HG03469 (cell line): ENCODE results near the gene FAM193B.
"Not testable (repeated sequence)": the region's sequence is repeated elsewhere in the genome, so short reads cannot be mapped to it uniquely, and the experiment has no call there.

Source experiments
- ATAC-seq: cut with Tn5 transposase; IDR thresholded peaks from one replicate; pipeline ENCODE4 v1.9.1; 2021; ENCODE audit warnings: mild to moderate bottlenecking, moderate library complexity, moderate number of reproducible peaks; ENCODE audit not compliant: unreplicated experiment

Gene FAM193B

DNA sequence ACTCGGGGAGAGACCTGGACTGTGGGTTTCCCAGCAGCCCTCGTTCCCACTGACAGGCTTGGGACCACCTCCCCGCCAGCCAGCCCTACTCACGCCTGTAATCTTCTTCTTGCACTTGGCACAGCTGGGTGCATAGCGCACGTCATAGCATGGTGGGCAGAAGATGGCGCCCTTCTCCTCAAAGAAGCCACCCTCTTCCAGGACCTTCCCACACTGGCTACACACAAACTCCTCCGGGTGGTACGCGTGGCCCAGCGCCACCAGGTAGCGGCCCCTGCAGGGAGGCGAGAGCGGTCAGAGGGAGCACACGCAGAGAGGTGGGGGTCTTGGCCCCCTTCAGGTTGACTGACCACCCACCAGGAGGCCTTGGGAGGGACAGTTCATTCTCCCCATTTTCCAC is 66.4 kb downstream of the FAM193B start:
- no peak for ATAC-seq

- no peak for ATAC-seq
These were observed 67.2 kb downstream of the FAM193B start for GRCh38 chr5:177487144-177487543.

- no peak for ATAC-seq
These were observed 68.1 kb downstream of the FAM193B start for GRCh38 chr5:177486256-177486655.

DNA sequence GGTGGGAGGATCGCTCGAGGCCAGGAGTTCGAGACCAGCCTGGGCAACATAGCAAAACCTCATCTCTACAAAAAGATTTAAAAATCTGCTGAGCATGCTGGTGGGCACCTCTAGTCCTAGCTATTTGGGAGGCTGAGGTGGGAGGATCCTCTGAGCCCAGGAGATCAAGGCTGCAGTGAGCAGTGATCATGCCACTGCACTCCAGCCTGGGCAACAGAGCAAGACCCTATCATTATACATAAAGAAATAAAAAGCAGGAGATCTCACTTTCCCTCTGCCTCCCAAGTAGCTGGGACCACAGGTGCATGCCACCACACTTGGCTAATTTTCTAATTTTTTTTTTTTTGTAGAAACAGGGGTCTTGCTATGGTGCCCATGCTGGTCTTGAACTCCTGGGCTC is 68.6 kb downstream of the FAM193B start:
- not testable (repeated sequence) for ATAC-seq

- ATAC-seq: no peak
These were observed 69.3 kb downstream of the FAM193B start for GRCh38 chr5:177484902-177485549.

DNA sequence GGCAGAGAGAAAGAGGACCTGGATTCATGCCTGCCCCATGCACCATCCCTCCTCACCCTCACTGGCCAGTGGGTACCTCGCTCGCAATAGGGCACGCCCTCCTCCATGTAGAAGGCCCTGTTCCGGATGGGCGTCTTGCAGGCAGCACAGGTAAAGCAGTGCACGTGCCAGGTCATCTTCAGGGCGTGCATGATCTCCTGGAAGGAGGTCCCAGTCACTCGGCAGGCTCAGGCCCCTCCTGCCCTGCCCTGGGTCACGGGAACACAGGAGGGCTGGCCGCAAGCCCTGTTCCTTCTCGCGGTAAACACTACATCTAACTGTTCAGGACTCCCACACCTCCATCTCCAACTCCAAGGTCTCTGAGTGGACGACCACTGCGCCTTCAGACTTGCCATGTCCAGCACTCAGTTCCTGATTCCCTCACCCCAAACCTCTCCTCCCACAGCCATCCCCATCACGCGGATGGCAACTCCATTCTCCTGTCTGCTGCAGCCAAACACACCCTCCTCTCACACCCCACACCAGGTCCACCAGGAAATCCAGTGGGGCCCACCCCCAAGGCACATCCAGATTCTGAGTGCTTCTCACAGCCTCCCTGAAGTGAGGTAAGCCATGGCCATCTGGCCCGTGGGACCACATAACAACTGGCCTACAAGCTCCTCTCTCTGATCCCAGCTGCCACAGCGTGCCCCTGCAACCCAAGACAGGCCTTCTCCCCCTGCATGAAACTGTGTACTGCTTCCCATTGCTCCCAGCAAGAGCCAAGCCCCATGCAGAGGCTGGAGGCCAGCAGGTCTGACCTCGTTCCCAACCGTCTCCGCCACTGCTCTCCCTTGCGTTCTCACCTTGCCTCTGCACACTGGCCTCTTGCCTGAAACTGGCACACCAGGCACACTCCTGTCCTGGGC is 70.1 kb downstream of the FAM193B start:
- no peak for ATAC-seq

DNA sequence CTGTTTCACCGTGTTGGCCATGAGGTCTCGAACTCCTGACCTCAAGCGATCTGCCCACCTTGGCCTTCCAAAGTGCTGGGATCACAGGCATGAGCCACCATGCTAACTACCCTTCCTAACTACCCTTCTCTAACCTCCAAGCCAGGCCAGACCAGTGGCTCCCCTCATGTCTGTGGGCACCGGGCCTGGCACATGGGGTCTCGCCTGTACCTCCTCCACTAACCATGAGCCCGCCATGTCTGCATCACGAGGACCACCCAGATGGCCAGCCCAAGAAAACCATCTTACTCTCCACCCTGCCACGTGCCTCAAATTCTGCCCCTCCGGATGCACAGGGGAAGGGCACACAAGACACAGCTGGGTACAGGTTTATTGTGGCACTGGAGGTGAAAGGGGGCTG is 71.3 kb downstream of the FAM193B start:
- ATAC-seq: no peak

- no peak for ATAC-seq
These were observed 72.0 kb downstream of the FAM193B start for GRCh38 chr5:177482359-177482795.

- no peak for ATAC-seq
These were observed 74.6 kb downstream of the FAM193B start for GRCh38 chr5:177479774-177480173.

- ATAC-seq: no peak
These were observed 75.4 kb downstream of the FAM193B start for GRCh38 chr5:177478711-177479646.

DNA sequence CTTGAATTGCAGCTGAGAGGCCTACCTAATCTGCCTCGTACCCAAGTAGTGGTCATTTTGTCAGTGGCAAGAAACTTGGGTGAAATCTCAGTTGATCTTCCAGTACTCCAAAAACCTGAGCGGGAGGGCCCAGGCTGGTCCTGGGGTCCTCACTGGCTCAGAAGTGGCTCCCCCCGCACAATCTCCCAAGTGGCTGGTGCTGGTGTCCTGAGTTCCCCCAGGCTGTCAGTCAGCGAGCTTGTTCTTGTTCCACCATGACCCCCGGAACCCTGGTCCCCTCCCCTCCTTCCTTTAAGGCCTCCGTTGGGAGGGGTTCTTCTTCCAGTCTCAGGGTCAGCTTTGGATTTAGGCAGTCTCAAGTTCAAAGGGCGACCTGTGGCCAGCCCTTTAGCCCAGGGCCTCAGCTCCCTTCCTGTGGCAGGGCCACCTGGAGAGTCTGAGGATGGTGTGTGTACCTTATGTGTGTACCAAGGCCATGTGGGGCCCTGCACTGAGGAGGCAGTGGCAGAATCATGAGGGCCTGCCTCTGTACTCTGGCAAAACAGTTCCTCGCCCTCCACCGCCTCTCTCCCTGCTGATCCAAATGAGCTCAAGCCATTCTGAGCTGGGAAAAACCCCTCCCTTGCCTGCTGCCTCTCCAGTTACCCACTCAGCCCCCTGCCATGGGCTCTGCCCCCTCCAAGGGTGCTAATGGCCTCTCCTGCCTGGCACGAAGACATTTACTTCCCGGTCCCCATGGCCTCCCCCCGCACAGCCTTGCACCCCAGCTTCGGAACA is 76.5 kb downstream of the FAM193B start:
- ATAC-seq: no peak

DNA sequence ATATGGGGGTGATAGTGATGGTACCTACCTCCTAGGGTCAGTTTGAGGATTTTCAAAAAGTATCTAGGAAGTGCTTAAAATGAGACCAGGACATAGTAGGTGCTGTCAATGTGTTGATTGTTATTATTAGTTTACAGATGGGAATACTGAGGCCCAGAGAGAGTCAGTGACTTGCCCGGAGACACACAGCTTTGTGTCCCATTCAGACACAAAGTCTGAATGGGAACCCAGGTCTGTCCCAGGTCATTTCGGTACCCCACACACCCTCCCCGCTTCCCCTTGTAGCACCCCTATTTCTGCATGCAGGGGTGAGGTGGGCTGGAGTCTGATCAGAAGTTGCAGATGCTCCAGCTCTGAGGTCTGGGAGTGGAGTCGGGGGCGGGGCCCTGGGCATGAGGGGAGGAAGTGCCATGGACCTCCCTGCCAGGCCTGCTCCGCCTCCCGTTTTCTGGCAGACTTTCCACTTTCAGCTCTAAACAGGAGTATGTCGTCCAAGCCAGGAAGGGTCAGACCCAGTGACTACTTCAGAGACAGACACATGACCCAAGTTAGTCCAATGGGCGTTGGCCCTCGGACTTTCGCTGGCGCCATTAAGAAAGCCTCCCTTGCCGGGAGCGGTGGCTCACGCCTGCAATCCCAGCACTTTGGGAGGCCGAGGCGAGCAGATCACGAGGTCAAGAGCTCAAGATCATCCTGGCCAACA is 77.7 kb downstream of the FAM193B start:
- ATAC-seq: no peak

GRCh38 chr5:177475563-177476427 is 78.6 kb downstream of the FAM193B start:
- no peak for ATAC-seq

DNA sequence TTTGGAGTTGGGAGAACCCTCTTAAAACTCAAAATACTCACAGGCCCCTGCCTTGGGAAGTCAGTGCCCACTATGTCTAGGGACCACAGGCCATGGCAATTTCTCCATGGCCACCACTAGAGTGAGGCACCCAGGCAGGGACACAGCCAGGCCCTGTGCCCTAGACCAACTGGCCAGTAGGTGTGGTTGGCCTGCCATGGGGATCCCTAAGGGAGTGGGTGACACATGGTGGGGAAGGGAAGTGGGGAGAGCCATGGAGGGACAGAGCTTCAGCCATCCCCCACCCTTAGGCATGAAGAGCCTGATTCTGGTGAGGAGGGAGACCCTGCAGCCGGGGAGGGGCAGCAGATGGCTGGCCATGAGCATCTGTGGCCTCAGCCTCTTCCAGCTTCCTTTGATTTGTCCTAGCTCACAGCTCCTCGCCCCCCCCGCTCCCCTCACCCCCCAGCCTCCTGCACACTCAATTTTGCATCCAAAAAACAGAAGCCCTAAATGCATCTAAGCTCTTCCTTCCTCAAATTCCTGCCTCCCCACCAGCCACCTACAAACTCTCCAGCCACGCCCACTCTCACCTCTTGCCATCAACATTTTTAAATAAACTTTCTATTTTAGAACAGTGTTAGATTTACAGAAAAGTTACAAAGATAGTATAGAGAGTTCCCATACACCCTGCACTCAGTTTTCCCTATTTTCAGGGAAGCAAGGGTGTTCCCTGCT is 79.4 kb downstream of the FAM193B start:
- no peak for ATAC-seq

DNA sequence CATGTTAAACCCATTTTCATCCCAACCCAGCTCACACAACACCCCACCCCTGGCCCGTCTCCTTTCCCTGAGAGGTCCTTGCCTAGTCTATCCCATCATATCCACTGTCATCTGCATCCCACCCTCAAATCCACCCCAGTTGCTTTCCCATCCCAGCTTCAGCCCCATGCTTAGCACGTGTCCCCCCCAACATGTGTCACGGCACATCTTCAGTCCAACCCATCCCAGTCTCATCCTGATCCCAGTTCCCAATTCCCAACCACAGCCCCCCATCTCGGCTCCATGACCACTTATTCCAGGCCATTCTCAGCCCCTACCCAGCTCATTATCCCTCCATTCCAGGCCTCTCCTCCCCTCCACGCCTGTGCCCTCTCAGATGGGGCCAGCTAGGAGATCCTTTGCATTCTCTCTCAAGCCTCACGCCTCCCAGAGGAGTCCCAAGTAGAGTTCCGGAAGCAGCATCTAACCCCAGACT is 80.3 kb downstream of the FAM193B start:
- no peak for ATAC-seq

DNA sequence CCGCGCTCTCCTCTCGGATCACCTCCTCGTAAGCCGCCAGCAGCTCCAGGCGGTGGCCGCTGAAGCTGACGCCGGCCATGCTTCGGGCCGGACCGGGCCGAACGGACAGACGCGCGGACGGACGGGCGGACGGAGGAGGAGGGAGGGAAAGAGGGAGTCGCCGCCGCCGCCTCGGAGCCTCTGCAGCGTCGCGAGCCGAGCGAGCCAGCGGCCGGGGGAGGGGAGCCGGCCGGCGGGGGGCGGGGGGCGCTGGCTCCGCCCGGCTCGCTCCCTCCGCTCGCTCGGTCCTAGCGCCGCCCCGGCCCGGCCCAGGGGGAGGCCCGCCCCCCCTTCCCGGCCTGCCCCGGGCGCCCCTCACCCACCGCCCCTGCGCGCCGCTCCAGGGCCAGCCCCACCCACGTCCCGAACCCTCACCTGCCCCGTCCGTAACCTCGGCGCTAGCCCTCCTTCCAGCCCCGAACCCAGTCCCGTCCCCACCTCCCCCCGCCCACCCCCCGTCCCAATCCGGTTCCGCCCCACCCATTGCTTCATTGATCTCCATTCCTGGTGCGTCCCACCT is 80.8 kb downstream of the FAM193B start, which contains the start of gene DBN1:
TSS of gene DBN1 (minus strand) at position 192 of the 559 bp plus-strand sequence. CDS start at position 79, 113 bp downstream.
- no peak for ATAC-seq
